HT1080 (cell line): Measurements from ENCODE around the gene VMO1. TPM values are rescaled to one million over a fixed set of nuclear protein-coding genes. Genes with fewer than 3 reads are reported as not detected.

Source experiments
- DNase-seq: peaks from one replicate; pipeline ENCODE4 v3.0.0-alpha.2; 2015; ENCODE audit warnings: low read depth
- total RNA-seq: library from RNA; depleted of rRNA; stranded (reverse); fragments of >200 nt; shearing (Covaris generic); gene quantifications from 2 replicates; pipeline ENCODE4 v1.2.3, GENCODE V29; 2014

Gene VMO1
- total RNA-seq, 1 experiment from 2014 or later: not detected

GRCh38 chr17:4764595-4764994 is 21.6 kb downstream of the VMO1 start:
- DNase-seq: no peak

GRCh38 chr17:4759776-4760236 is 26.4 kb downstream of the VMO1 start:
- no peak for DNase-seq

- DNase-seq: no peak
These were observed 32.8 kb downstream of the VMO1 start for GRCh38 chr17:4753392-4753791.

GRCh38 chr17:4751932-4752331 is 34.2 kb downstream of the VMO1 start:
- DNase-seq: no peak

GRCh38 chr17:4750606-4751005 is 35.6 kb downstream of the VMO1 start:
- DNase-seq: no peak

- no peak for DNase-seq
These were observed 37.5 kb downstream of the VMO1 start for GRCh38 chr17:4748686-4749085.

- DNase-seq: no peak
These were observed 38.3 kb downstream of the VMO1 start for GRCh38 chr17:4747847-4748246.

GRCh38 chr17:4744999-4745969 is 40.9 kb downstream of the VMO1 start:
- DNase-seq: no peak

GRCh38 chr17:4743898-4744297 is 42.3 kb downstream of the VMO1 start:
- no peak for DNase-seq

GRCh38 chr17:4743216-4743615 is 42.9 kb downstream of the VMO1 start:
- DNase-seq: no peak

GRCh38 chr17:4742629-4743028 is 43.5 kb downstream of the VMO1 start:
- DNase-seq: no peak

- DNase-seq: no peak
These were observed 44.0 kb downstream of the VMO1 start for GRCh38 chr17:4742133-4742532.

GRCh38 chr17:4741544-4741943 is 44.6 kb downstream of the VMO1 start:
- no peak for DNase-seq

- DNase-seq: no peak
These were observed 45.6 kb downstream of the VMO1 start for GRCh38 chr17:4740584-4740983.

GRCh38 chr17:4740025-4740351 is 46.2 kb downstream of the VMO1 start:
- no peak for DNase-seq

- DNase-seq: no peak
These were observed 46.8 kb downstream of the VMO1 start, which contains the start of the genes CXCL16 and ZMYND15 for GRCh38 chr17:4739122-4740024. Gene CXCL16 (minus strand): TSS chr17:4739928. CDS start chr17:4739339, 589 bp downstream. Gene ZMYND15 (plus strand): TSS chr17:4739833. CDS start chr17:4740549, 716 bp downstream.

- DNase-seq: no peak
These were observed 47.7 kb downstream of the VMO1 start for GRCh38 chr17:4738136-4739121.

GRCh38 chr17:4735876-4736651 is 50.1 kb downstream of the VMO1 start:
- DNase-seq: no peak
